Measurements from ENCODE around the gene CREBBP. TPM values are rescaled to one million over a fixed set of nuclear protein-coding genes. Genes with fewer than 3 reads are reported as not detected.

The CREBBP gene
- total and polyA plus RNA-seq, 2 donors (not counting 3 experiments of a cell fraction or from before 2014, with no cell fraction given): 13.8 to 72.7 TPM

GRCh38 chr16:3677994-3678393 is 202.5 kb downstream of the CREBBP start:
- no peaks in the 10 kb centered on the region for H3K9me3 ChIP-seq (replicated peaks; ENCODE audit: control insufficient read depth, insufficient read depth, low read length)
- TF ChIP-seq GATA2 (IDR thresholded peaks at IDR 0.05; ENCODE audit: insufficient read depth, insufficient read length, low read depth, low read length) (no peak), POLR2A (IDR thresholded peaks at IDR 0.05; ENCODE audit: low read depth, low read length) (no peak), FOS (IDR thresholded peaks at IDR 0.05; ENCODE audit: borderline replicate concordance, insufficient read depth, low read length) (no peak), CTCF (IDR thresholded peaks at IDR 0.05; ENCODE audit: extremely low read depth in 1 of 2, insufficient read depth in 1 of 2, low read depth in 1 of 2, low read length in 2 of 2) (no peak), EZH2 (IDR thresholded peaks at IDR 0.05; ENCODE audit: borderline replicate concordance, low read depth, low read length, severe bottlenecking) (no peak), MYC (IDR thresholded peaks at IDR 0.05; ENCODE audit: low read depth, low read length) (no peak)
- H3K9me1 ChIP-seq (replicated peaks; ENCODE audit: control insufficient read depth, extremely low read depth, insufficient read depth, low read length): no peaks in the 10 kb centered on the region
- peaks cover 5 to 18% of the 10 kb centered on the region in 2 experiments for H3K36me3 ChIP-seq (ENCODE audit: control insufficient read depth in 2 of 2, extremely low read depth in 1 of 2, insufficient read depth in 2 of 2, low read length in 2 of 2)
- no peaks in the 10 kb centered on the region for H3K79me2 ChIP-seq (ENCODE audit: control insufficient read depth, insufficient read depth, low read length)
- BruUV-seq (replicated peaks): no TSS peak
- H3K4me2 ChIP-seq (ENCODE audit: insufficient read depth, low read length): no peak overlapping the region
- FAIRE-seq: no peak
- POLR2A ChIA-PET: no interaction called here
- H4K20me1 ChIP-seq (replicated peaks; ENCODE audit: control insufficient read depth, extremely low read depth, insufficient read depth, low read length): no peaks in the 10 kb centered on the region
- CTCF ChIA-PET: interaction anchor here (0.9 to 3.8 kb wide), 5 partner anchors 10 to 51 kb away, joined by 3 to 29 read pairs (median 10); partner anchors contain the start of gene DNASE1
- intact Hi-C loops (cut with micrococcal nuclease) (loop anchor here (1.0 kb wide), 2 partner anchors 12 to 39 kb away; partner anchors contain the start of gene TRAP1), dilution Hi-C loops (cut with MboI; ENCODE audit: extremely low pct_ligation_motif_present, low sequenced_read_pairs) (no loop called here)
- DNase-seq (ENCODE audit: low read depth, low spot score): no peak
- H3K27ac ChIP-seq (ENCODE audit: insufficient read depth, low read depth, low read length): no peak overlapping the region
- H3K27me3 ChIP-seq (ENCODE audit: control insufficient read depth in 2 of 2, insufficient read depth in 2 of 2, low read length in 2 of 2): no peaks in the 10 kb centered on the region
- no peak overlapping the region for H3K4me3 ChIP-seq (replicated peaks in 1 of 3; ENCODE audit: insufficient read depth in 1 of 3, low read depth in 1 of 3, low read length in 3 of 3)
- no peak overlapping the region for H3K9ac ChIP-seq (replicated peaks; ENCODE audit: extremely low read depth, insufficient read depth, low read length)
- H2AFZ ChIP-seq (ENCODE audit: low read depth, low read length): no peak overlapping the region
- peaks cover 12% of the 10 kb centered on the region for H3K4me1 ChIP-seq (ENCODE audit: control insufficient read depth, extremely low read depth, insufficient read depth, low read length)

Data from endothelial cell of umbilical vein (primary cell).